ENCODE measurements around the gene GNRHR. TPM values are rescaled to one million over a fixed set of nuclear protein-coding genes. Genes with fewer than 3 reads are reported as not detected.

GNRHR gene
- total and polyA plus RNA-seq, 12 donors, result 0.11 to 187 (median 1.0) TPM; not detected in 8

GRCh38 chr4:67694662-67695061, 59.5 kb downstream of the GNRHR start:
- H3K4me1 ChIP-seq (replicated peaks in 1 of 2), result peaks cover 0 to 9% of the 10 kb centered on the region in 2 donors
- no peak overlapping the region for H3K27ac ChIP-seq
- H3K4me3 ChIP-seq, result no peak overlapping the region
- DNase-seq, result no peak
- 91 to 97% (median 95%) methylated on average over 3 of the region's 3 CpGs for WGBS, 4 donors
- TF ChIP-seq CTCF (IDR thresholded peaks at IDR 0.05) (no peak), POLR2A (IDR thresholded peaks at IDR 0.05) (no peak)
- H3K36me3 ChIP-seq (replicated peaks in 1 of 2), result no peaks in the 10 kb centered on the region
- H3K9me3 ChIP-seq (replicated peaks in 1 of 3), result no peaks in the 10 kb centered on the region
- intact Hi-C loops (cut with DNase I), result loop anchor here in 1 of 2 donors (10.0 kb wide), 1 partner anchor 150 kb away; the partner anchor contains the start of gene CENPC
- no peaks in the 10 kb centered on the region for H3K27me3 ChIP-seq

DNA sequence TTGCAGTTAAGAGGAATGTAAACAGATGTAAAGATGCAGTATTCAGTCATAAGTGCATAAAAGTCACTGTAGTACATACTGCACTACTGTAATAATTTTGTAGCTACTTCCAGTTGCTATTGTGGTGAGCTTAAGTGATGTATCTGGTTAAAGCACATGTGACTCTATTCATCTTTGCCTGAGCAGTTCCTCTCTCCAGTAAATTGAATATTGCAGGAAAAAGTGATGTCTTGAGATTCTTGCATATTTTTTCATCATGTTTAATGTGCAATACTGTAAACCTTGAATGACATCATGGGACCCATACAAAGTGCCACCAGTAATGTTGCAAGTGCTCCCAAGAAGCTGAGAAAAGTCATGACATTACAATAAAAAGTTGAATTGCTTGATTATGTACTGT, 62.9 kb downstream of the GNRHR start:
- intact Hi-C loops (cut with DNase I), result loop anchor here in 1 of 2 donors (10.0 kb wide), 1 partner anchor 147 kb away; the partner anchor contains the start of gene CENPC
- H3K27me3 ChIP-seq, result no peaks in the 10 kb centered on the region
- H3K27ac ChIP-seq, result no peak overlapping the region
- no peaks in the 10 kb centered on the region for H3K9me3 ChIP-seq (replicated peaks in 1 of 3)
- no peaks in the 10 kb centered on the region for H3K4me1 ChIP-seq (replicated peaks in 1 of 2)
- DNase-seq, result no peak
- TF ChIP-seq CTCF (IDR thresholded peaks at IDR 0.05) (no peak), POLR2A (IDR thresholded peaks at IDR 0.05) (no peak)
- H3K4me3 ChIP-seq, result no peak overlapping the region
- no peaks in the 10 kb centered on the region for H3K36me3 ChIP-seq (replicated peaks in 1 of 2)

Small RNA genes lying within 50 kb of the gene (small RNA-seq; reads per million reads assigned to genes)
- 0 reads per million in 2 donors for gene RF00091

Other genes with a start within 250 kb of the GNRHR start
- 10 to 100 TPM in 7 of 9 donors, 1 to 10 TPM in 2; 8.0 to 31.1 (median 19.9) TPM for gene CENPC, start 208.9 kb downstream of the GNRHR start, total RNA-seq
- 10 to 100 TPM in 1 of 3 donors, 1 to 10 TPM in 2; 5.8 to 14.5 (median 7.2) TPM for gene CENPC, start 208.9 kb downstream of the GNRHR start, polyA plus RNA-seq
- gene STAP1, start 195.7 kb downstream of the GNRHR start, total RNA-seq, result not detected
- gene STAP1, start 195.7 kb downstream of the GNRHR start, polyA plus RNA-seq, result under 1 TPM in 2 of 3 donors, not detected in 1; 0.10 to 0.13 TPM
- 10 to 100 TPM; 31.4 to 77.0 (median 46.4) TPM for gene UBA6, start 53.2 kb downstream of the GNRHR start, total RNA-seq
- 10 to 100 TPM in 2 of 3 donors, 1 to 10 TPM in 1; 7.5 to 27.2 (median 11.7) TPM for gene UBA6, start 53.2 kb downstream of the GNRHR start, polyA plus RNA-seq
- not detected for gene TMPRSS11D, start 129.6 kb upstream of the GNRHR start, total RNA-seq
- gene TMPRSS11D, start 129.6 kb upstream of the GNRHR start, polyA plus RNA-seq, result not detected
- not detected for gene TMPRSS11A, start 209.1 kb upstream of the GNRHR start, total RNA-seq
- under 1 TPM in 1 of 3 donors, not detected in 2; 0.03 TPM for gene TMPRSS11A, start 209.1 kb upstream of the GNRHR start, polyA plus RNA-seq